Endodermal cell (in vitro differentiated cells): ENCODE data around the gene BRME1. TPM values are rescaled to one million over a fixed set of nuclear protein-coding genes. Genes with fewer than 3 reads are reported as not detected.

Experiments used
- DNase-seq: peaks from one replicate; pipeline ENCODE4 v3.0.0-alpha.2; 2017
- H3K27ac ChIP-seq: 2 replicates; pipeline ENCODE4 v1.5.1; 2013; ENCODE audit warnings: mild to moderate bottlenecking, low read depth, low read length, moderate library complexity
- H3K27me3 ChIP-seq: 2 replicates; pipeline ENCODE4 v1.6.1; 2013; ENCODE audit warnings: mild to moderate bottlenecking, low read length, moderate library complexity; ENCODE audit not compliant: insufficient read depth, control insufficient read depth, poor library complexity, severe bottlenecking
- H3K36me3 ChIP-seq: 2 replicates; pipeline ENCODE4 v1.7.0; 2013; ENCODE audit warnings: mild to moderate bottlenecking, low read length, moderate library complexity; ENCODE audit not compliant: control insufficient read depth, insufficient read depth
- H3K4me1 ChIP-seq: one replicate; pipeline ENCODE4 v1.7.0; 2013; ENCODE audit warnings: low read length; ENCODE audit not compliant: control insufficient read depth, insufficient read depth
- H3K4me3 ChIP-seq: 2 replicates; pipeline ENCODE4 v1.5.1; 2013; ENCODE audit warnings: mild to moderate bottlenecking, low read length, moderate library complexity
- H3K9ac ChIP-seq: 2 replicates; pipeline ENCODE4 v1.6.1; 2013; ENCODE audit warnings: mild to moderate bottlenecking, low read length, moderate library complexity; ENCODE audit not compliant: poor library complexity, severe bottlenecking; ENCODE audit errors: extremely low read depth
- H3K9me3 ChIP-seq: 2 replicates; pipeline ENCODE4 v1.6.1; 2013; ENCODE audit warnings: mild to moderate bottlenecking, low read length, moderate library complexity; ENCODE audit not compliant: control insufficient read depth
- H3K27ac Mint-ChIP-seq: 2 replicates; pipeline ENCODE4 v1.8.0; 2020; ENCODE audit warnings: mixed read lengths
- H3K27me3 Mint-ChIP-seq: 2 replicates; pipeline ENCODE4 v1.8.0; 2021; ENCODE audit warnings: mild to moderate bottlenecking, mixed read lengths; ENCODE audit not compliant: insufficient read depth
- H3K36me3 Mint-ChIP-seq: 2 replicates; pipeline ENCODE4 v1.8.0; 2020; ENCODE audit warnings: low read depth, mixed read lengths
- H3K4me1 Mint-ChIP-seq: 2 replicates; pipeline ENCODE4 v1.8.0; 2020; ENCODE audit warnings: mixed read lengths
- H3K4me3 Mint-ChIP-seq: 2 replicates; pipeline ENCODE4 v1.8.0; 2020; ENCODE audit warnings: mild to moderate bottlenecking, moderate library complexity, mixed read lengths
- H3K9me3 Mint-ChIP-seq: 2 replicates; pipeline ENCODE4 v1.8.0; 2020; ENCODE audit warnings: mild to moderate bottlenecking, mixed read lengths
- WGBS, 2 experiments: methylation state at CpG; one replicate each; pipeline versions ENCODE4 v1.1.5 to v1.1.7; 2013; ENCODE audit warnings: missing lambda C conversion rate in 2 of 2, mixed read lengths in 1 of 2; ENCODE audit not compliant: insufficient coverage in 1 of 2, insufficient read length in 1 of 2; 5-methylcytosine and 5-hydroxymethylcytosine counted together
- total RNA-seq, 2 donors: library from RNA; stranded (reverse); fragmentation: NEBNext Ultra II Directional in 1 of 2; extraction: Animal tissue kit (Norgen Biotek cat#: 25700) in 1 of 2; gene quantifications; 2 replicates in 1 of 2; 3 replicates in 1 of 2; pipeline ENCODE4 v1.2.1, GENCODE V29; 2021
- TF ChIP-seq, protein P1 (sequence below): fragments of 200-600 bp; sonication (generic); conservative IDR thresholded peaks from 2 replicates; pipeline ENCODE4 v1.5.0; 2021; ENCODE audit warnings: antibody characterized with exemption, mild to moderate bottlenecking

BRME1 gene
- total RNA-seq, 2 donors from 2014 or later: 4.4 to 7.4 TPM

DNA sequence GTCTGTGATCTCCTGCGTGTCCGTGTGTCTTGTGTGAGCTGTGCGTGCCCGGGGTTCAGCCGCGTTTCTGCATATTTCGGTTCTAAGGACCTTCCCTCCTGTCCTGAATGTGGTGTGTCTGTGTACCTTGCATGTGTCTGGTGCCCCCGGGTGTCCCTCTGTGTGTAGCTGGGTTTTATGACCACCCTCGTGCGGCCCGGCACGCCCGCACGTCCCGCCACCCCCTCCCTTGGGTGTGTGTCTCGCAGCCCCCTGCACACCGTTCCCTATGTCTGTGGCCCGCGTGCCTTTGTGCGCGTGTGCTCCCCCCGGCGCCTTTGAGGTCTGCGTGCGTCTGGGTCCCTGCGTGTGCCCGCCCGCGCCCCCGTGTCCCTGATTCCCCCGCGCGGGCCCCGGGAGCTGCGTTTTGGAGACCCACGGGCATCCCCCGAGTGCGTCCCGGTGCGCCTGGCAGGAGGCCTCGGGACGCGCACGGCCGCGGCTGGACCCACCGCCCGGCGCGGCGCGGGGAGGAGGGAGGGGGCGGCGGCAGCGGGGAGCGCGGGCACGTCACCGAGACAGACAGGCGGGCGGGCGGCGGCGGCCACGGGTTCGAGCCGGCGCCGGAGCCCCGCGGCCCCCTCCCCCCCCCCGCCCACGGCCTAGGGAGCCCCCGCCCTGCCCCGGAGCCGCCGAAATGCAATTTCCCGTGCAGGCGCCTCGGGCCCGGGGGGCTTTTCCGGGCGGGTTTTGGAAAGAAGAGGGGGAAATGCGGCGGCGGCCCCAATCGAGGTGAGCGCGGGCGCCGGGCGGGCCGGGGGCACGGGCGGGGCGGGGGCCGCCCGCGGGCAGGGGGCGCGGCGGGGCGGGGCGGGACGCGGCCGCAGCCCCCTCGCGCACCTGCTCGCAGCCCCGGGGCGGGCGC is 41.0 kb downstream of the BRME1 start:
- Histone ChIP-seq H3K4me1 (no peaks in the 10 kb centered on the region), H3K4me3 (no peak overlapping the region), H3K27ac (no peak overlapping the region), H3K27me3 (peaks cover 49% of the 10 kb centered on the region), H3K36me3 (no peaks in the 10 kb centered on the region), H3K9me3 (no peaks in the 10 kb centered on the region), H3K9ac (no peak overlapping the region)
- 24 to 65% methylated on average over 7 to 70 of the region's 113 CpGs for WGBS, 2 experiments
- no peak for DNase-seq
- Mint-ChIP-seq H3K36me3 (no peaks in the 10 kb centered on the region), H3K27ac (no peak overlapping the region), H3K4me3 (peak overlapping the region; percentile 48), H3K9me3 (no peaks in the 10 kb centered on the region), H3K4me1 (peaks cover 10% of the 10 kb centered on the region), H3K27me3 (peaks cover 51% of the 10 kb centered on the region)
- TF ChIP-seq, protein P1, sequence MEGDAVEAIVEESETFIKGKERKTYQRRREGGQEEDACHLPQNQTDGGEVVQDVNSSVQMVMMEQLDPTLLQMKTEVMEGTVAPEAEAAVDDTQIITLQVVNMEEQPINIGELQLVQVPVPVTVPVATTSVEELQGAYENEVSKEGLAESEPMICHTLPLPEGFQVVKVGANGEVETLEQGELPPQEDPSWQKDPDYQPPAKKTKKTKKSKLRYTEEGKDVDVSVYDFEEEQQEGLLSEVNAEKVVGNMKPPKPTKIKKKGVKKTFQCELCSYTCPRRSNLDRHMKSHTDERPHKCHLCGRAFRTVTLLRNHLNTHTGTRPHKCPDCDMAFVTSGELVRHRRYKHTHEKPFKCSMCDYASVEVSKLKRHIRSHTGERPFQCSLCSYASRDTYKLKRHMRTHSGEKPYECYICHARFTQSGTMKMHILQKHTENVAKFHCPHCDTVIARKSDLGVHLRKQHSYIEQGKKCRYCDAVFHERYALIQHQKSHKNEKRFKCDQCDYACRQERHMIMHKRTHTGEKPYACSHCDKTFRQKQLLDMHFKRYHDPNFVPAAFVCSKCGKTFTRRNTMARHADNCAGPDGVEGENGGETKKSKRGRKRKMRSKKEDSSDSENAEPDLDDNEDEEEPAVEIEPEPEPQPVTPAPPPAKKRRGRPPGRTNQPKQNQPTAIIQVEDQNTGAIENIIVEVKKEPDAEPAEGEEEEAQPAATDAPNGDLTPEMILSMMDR: no peak

DNA sequence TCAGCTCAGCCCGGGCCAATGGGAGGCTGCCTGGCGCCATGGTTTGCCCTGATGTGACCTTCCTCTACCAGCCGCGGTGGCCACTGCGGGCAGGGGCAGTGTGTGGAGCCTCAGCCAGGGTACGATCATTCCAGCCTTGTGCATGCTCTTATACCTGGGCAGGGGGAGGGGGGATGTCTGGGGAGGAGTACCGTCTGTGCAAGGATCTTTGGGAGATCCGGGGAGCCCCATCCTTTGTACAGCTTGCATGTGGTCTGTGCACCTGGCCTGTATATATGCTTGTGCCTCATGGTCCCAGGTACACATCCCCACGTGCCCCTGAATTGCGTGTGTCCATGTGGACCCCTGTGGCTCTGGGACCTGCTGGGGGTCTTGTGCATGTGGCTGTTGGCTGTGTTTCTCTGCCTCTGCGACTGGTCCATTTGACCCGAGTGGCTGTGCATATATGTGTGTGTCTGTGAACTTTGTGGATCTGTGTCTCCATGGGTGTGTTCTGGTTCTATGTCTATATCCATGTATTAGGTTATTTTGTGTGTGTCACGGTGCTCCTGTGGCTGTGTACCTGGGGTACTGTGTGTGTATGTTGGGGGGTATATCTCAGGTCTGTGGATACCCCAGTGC is 41.8 kb downstream of the BRME1 start:
- no peaks in the 10 kb centered on the region for H3K36me3 Mint-ChIP-seq
- H3K9me3 Mint-ChIP-seq: no peaks in the 10 kb centered on the region
- H3K4me3 Mint-ChIP-seq: peak overlapping the region; percentile 48
- TF ChIP-seq, protein P1: no peak
- peaks cover 49% of the 10 kb centered on the region for H3K27me3 ChIP-seq
- DNase-seq: no peak
- H3K4me3 ChIP-seq: no peak overlapping the region
- H3K9ac ChIP-seq: no peak overlapping the region
- no peaks in the 10 kb centered on the region for H3K9me3 ChIP-seq
- peaks cover 10% of the 10 kb centered on the region for H3K4me1 Mint-ChIP-seq
- H3K27me3 Mint-ChIP-seq: peaks cover 45% of the 10 kb centered on the region
- no peaks in the 10 kb centered on the region for H3K4me1 ChIP-seq
- no peak overlapping the region for H3K27ac Mint-ChIP-seq
- H3K27ac ChIP-seq: no peak overlapping the region
- no peaks in the 10 kb centered on the region for H3K36me3 ChIP-seq
- 65 to 76% methylated on average over 4 to 13 of the region's 13 CpGs for WGBS, 2 experiments

DNA sequence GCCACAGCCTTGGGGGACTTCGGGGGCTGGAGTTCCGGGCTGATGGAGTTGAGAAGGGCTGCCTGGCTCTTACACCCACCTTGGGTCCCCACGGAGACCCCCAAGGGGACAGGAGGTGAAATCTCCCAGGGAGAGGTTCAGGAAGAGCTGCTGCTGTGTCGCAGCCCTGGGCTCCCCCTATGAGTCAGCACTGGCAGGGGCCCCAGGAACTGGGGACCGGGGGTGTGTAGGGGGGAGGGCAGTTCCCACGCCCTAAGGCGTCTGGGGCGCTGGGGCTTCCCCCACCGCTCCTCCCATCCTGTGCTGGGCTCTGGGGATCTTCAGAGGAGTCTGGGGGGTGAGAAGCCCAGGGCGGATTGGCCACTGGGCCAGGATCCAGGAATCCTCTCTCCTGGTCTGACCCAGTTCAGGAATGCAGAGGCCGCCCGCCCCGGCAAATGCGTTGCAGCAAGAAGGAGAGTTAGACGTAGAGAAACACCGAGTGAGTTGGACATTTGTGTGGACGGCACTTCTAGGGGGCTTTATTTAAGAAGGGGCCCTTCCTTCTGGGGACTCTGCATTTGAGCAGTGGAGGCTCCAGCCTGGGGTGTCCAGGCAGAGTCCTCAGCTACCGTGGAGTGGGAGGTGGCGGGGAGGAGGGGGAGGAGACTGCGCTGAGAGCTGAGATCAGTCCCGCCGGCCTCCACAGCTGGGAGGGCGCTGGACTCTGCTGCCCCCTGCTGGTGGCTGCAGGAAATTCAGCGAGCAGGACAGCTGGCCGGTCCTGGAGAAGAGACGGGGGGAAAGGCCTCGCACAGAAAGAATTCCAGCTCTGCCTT is 44.0 kb downstream of the BRME1 start:
- Histone ChIP-seq H3K27me3 (peaks cover 29% of the 10 kb centered on the region), H3K4me1 (no peaks in the 10 kb centered on the region), H3K9ac (no peak overlapping the region), H3K36me3 (no peaks in the 10 kb centered on the region), H3K9me3 (no peaks in the 10 kb centered on the region), H3K27ac (no peak overlapping the region), H3K4me3 (peak overlapping the region; percentile 56)
- H3K36me3 Mint-ChIP-seq: no peaks in the 10 kb centered on the region
- peak overlapping the region; percentile 80 for H3K27ac Mint-ChIP-seq
- 33 to 35% methylated on average over 9 to 27 of the region's 27 CpGs for WGBS, 2 experiments
- peak overlapping the region; percentile 59 for H3K4me3 Mint-ChIP-seq
- no peaks in the 10 kb centered on the region for H3K9me3 Mint-ChIP-seq
- peaks cover 25% of the 10 kb centered on the region for H3K27me3 Mint-ChIP-seq
- peaks cover 10% of the 10 kb centered on the region for H3K4me1 Mint-ChIP-seq
- TF ChIP-seq, protein P1: peak; percentile 99
- DNase-seq: peak; percentile 98
